NCI-H1105 treated with DMSO at 0.1 percent for 48 hours (cell line): Measurements from ENCODE around the gene SH2D6.

Experiments
- DNase-seq: peaks from one replicate; lab custom pipeline; 2025; lab: John Stamatoyannopoulos, UW

Gene SH2D6

DNA sequence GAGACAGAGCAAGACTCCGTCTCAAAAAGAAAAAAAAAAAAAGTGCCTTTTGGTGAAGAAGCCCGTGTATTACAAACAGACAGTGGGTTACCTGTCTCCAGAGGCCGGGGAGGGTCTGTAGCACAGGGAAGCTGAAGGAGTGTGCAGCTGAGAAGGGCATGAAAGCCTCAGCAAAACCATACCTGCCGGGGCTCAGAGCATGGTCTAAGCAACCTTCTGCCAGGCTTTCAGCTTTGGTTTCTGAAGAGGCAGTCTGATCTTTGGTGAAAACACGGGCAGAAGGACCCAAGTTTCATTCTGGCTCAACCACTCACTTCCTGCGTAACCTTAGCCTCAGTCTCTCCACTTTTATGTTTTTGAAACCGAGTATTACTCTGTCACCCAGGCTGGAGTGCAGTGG is 21.5 kb downstream of the SH2D6 start:
- DNase-seq: no peak

DNA sequence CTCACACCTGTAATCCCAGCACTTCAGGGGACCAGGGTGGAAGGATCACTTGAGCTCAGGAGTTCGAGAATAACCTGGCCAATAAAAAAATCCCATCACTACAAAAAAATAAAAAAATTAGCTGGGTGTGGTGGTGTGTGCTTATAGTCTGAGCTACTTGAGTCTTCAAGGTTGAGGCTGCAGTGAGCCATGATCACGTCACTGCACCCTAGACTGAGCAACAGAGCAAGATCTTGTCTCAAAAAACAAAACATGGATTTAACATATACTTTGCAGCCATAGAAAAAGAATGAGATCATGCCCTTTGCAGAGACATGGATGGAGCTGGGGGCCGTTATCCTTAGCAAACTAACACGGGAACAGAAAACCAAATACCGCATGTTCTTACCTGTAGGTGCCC is 22.2 kb downstream of the SH2D6 start:
- no peak for DNase-seq

DNA sequence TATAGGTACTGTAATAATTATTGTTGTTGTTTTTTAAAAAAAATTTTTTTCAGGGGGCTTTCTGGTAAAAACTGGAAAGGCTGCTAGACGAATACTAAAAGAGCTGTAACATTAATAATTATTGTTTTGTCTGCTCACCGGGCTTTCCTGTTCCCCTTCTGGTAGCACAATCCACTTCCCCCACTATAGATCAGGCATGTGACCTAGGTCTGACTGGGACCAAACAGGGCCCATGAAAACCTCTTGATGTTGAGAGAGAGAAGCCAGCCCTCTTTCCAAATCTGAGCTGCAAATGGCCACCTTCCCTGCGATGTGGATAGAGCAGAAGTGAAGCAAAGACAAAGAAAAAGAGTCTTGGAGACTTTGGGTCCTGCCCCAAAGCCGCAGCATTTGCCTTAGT is 23.4 kb downstream of the SH2D6 start:
- no peak for DNase-seq

DNA sequence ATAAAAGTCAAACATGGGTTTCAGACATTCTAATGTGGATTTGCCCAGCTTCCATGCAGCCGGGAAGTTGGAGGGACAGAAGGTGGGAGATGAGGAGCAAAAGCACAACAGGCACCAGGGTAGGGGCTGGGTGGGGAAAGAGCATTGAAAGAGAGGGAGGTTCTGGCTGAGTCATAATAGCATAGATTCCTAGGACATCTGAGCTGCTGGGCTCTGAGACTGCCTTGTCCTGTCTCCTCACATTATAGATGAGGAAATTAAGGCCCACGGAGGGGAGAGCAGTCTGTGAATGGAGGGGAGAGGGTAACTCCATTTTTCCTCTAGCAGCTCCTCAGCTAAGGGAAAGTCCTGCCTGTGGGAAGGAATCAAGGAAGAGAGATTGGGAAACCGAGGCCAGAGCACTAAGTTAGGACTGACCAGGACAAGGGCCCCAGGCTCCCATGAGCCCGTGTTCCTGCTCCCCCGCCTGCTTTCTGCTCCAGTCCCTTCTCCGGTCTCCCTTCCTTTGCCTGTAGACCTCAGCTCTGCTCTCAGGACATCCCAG is 26.2 kb downstream of the SH2D6 start:
- no peak for DNase-seq

DNA sequence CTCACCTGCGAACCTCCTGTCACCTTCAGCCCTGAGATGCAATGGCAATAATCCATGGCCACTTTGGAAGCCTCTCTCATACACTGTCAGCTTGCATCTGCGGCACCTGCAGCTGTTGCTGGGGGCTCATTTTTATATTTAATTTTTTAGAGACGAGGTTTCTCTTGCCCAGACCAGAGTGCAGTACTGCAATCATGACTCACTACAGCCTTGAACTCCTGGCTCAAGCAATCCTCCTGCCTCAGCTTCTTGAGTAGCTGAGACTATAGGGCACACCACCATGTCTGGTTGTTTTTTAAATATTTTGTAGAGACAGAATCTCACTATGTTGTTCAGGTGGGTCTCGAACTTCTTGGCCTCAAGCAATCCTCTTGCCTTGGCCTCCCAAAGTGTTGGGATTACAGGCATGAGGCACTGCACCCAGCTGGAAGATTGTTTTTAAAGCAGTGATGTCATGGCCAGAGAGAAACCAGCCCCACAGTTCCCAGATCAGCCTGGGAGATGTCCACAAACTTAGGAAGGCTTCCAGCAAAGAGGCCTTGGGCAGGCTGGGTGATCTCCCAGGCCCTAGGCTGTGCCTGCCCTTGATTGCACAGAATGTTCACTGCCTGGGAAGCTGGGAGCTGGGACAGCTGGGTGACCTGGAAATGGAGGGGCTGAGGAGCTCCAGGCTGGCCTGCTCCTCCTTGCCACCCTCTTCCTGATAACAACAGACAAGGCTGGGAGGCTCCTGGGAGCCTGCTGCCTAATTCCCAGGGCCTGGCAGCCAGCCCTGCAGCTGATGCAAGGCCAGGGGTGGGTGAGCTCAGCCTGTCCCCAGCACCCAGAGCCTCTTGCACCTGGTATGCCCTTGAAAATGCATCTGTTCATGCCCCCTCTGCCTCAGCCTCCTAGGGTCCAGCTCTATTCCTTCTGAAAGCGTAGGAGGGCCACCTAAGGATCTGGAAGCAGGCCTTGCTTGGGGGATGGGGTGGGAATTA is 27.1 kb downstream of the SH2D6 start:
- DNase-seq: no peak

DNA sequence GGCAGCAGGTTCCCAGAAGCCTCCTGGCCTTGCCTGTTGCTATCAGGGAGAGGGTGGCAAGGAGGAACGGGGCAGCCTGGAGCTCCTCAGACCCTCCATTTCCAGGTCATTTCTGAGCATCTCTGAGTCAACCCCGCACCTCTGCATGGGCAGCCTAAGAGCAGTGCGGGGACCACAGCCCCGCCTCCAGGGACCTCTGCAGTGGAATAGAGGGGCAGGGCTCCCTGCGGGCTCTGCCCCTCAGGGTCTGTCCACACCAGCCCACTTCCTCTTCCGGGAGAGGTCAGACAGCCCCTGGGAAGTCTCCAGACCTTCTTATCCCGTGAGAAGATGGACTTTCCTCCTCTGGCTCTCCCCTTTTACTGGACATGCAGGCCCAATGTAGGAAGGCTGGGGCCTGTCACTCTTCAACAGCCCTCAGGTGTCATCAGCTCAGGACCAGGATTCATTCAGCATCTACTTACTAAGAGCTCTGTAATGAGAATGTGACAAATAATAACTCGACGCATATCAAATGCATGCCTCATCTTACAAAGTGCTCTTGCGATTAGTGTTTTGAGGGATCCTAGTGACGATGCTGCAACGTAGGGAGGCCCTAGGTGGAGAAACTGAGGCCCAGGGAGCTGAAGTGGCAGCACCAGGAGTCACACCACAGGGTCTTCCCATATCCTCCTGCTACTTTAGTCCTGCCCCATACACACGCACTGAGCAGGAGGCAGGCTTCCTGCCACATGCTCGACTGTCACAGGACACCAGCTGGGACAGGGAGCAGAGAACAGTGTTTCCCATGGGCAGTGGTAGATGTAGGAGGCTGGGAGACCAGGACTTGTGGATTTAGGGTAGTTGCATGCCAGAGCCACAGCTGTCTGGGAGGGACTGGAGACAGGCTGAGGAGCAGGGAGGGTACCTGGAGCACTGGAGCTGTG is 28.0 kb downstream of the SH2D6 start:
- DNase-seq: no peak

DNA sequence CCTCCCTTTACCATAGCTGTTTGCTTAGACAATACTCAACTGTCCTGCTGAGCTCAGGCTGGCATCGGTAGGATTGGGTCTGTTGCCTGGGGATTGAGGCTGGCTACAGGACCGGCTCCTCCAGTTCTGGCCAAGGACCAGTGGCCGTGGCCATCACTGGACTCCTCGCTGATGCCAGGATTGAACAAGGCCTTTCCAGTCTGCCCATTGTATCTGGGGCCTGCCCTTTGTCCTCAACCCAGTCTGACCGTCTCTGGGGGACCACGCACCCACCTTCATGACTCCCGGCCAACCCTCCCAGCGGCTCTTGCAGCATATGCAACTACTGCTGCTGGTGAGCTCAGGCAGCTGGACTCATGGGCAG is 28.7 kb downstream of the SH2D6 start:
- no peak for DNase-seq

DNA sequence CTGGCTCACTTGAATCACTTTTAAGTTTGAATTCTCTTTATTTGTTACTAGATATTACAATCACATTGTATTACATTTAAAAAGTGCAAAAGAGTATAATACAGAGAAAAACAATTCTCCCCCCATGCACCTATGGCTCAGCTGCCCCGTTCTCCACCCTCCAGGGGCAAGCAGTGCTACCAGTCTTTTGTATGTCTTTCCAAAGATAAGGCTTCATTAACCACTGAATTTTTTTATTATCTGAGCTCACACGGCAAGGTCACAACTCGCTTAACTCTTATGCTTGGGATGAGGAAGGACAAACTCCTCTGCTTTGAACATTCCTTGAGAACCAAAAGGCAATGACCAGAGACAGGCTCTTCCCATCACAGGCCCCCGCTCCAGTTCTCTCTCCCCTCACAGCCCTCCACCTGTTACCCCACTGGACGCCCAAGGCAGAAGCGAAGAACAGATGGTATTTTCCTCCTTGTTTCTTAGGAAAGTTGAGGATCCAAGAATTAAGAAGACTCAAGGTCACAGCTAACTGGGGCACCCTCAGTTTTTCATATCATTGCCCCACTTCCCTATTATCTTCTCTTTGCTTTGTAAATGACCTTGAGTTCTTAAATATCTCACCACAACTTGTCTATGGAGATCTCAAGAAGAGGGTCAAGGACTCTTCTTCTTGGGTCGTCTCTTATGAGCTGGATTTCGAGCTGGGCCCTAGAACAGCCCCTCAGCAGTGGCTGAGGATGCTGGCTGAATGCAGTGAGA is 30.1 kb downstream of the SH2D6 start:
- DNase-seq: no peak

DNA sequence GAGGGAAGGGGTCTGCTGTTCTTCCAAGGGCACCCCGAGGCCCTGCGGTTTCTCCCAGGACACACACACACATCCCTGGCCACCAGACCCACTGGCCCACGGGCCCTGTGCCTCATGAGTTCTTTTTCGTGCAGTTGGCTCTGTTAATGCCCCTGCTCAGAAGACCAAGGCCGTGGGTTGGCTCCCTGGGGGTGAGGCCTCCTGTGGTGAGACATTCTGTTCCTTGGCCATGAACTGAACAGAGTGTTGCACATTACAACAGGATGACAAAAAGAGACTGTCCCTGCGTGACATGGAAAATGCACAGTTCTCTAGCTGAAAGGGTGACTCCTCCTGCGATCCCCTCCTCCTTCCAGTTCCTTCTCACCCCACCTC is 30.7 kb downstream of the SH2D6 start:
- no peak for DNase-seq

DNA sequence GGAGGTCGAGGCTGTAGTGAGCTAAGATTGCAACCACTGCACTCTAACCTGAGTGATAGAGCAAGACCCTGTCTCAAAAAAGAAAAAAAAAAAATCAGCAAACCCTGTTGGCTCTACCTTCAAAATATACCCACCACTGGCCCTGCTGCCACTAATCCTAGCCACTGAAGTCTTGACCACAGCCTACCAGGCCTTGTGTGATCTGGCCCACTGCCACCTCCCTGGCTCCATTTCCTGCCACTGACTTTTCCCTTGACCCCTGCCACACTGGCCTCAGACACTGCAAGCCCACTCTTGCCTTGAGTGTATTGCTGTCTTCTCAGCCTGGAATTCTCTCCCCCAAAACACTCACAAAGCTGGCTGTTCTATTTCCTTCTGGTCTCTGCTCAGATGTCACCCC is 33.7 kb downstream of the SH2D6 start:
- no peak for DNase-seq

DNA sequence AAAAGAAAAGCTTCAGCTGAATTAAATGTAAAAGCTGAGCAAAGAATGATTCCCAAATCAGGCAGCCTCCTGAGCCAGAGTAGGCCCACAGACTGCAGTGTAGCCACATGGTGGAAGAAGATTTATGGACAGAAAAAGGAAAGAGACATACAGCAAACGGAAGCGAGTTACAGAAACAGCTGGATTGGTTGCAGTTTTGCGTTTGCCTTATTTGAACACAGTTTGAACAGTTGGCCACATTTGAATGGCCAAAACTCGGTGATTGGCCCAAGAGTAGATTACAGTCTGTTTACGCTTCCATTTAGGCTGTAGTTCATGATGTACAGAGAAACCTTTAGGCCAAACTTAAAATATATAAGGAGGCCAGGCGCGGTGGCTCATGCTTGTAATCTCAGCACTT is 35.1 kb downstream of the SH2D6 start:
- DNase-seq: no peak

DNA sequence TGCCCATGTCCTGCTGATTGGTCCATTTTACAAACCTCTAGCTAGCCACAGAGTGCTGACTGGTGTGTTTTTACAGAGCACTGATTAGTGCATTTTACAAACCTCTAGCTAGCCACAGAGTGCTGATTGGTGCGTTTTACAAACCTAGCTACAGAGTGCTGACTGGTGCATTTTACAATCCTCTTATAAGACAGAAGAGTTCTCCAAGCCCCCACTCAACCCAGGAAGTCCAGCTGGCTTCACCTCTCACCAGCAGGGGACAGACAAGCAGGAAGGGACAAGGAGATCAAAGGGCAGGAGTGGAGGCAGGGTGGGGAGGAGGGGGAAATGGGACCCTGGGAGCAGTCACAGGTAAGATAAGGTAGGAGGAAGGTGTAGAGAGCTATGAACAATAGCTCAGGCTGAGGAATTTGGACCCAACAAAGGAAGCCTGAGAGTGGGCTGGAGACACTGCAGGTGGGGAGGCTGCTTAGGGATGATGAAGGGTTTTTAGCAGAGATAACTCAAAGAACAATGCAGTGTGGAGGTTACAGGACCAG is 37.1 kb downstream of the SH2D6 start:
- DNase-seq: no peak

DNA sequence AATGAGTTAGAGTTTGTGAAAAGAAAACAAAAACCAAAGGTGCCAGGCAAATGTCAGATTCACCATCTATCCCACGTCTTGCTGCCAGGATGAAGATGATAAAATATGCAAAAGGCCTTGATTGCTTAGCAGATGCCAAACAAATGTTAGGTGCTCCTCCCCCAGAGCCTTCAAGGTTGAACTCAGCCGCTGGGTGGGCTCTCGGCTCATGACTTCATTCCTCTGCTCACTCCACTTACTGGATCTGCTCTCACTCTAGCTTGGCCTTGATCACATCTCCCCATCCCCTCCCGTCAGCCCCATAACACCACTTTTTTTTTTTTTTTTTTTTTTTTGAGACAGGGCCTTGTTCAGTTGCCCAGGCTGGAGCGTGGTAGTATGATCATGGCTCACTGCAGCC is 38.5 kb downstream of the SH2D6 start:
- DNase-seq: no peak

DNA sequence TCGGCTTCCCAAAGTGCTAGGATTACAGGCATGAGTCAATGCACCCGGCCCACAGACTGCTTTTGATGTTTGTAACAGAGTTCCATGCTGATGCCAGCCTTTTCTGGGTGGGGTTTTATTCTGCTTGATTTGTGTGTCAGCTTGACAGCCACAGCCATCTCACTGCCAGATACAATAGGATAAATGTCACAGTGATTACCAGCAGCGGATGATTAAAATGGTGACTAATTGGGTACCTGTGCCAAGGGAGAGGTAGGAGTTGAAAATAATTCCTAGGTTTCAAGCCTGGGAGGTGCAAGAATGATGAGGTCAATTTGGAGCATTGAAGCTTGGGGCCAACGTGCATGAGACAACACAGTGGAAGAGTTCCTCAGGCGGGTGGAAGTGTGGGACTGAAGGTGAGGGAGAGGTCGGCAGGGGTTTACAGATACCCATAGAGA is 39.4 kb downstream of the SH2D6 start:
- no peak for DNase-seq

DNA sequence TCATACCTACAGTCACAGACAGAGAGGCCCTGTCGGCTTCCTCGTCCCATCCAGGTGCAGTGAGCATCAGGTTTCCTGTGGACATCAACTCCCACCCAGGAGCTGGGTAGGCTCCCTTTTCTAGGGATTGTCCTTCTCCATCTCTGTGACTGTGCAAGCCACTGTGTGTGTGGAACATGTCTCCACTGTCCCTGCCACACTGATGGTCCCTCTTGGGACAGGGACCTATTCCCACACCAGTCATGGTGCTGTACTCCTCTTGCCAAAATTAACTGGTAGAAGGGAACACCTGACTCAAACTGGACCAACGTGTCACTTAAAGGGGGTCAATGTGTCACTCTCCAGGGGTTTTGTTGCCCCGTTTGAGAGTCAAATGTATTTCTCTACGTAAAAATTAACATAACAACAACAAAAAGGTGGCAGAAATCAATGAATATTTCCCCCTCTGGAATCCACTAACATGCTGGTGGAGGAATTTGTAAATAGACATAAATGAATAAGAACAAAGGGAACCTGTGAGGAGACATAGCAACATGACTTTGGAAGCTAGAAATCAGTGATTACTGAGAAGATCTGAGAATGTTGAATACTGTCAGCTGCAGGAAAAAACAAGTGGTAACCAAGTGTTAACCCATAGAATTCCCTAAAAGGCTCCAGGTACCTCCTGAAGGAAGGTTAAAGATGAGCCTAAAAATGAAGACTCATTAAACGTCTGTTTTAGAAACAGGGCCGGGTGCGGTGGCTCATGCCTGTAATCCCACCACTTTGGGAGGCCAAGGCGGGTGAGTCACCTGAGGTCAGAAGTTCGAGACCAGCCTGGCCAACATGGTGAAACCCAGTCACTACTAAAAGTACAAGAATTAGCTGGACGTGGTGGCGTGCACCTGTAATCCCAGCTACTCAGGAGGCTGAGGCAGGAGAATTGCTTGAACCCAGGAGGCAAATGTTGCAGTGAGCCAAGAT is 40.4 kb downstream of the SH2D6 start:
- no peak for DNase-seq

DNA sequence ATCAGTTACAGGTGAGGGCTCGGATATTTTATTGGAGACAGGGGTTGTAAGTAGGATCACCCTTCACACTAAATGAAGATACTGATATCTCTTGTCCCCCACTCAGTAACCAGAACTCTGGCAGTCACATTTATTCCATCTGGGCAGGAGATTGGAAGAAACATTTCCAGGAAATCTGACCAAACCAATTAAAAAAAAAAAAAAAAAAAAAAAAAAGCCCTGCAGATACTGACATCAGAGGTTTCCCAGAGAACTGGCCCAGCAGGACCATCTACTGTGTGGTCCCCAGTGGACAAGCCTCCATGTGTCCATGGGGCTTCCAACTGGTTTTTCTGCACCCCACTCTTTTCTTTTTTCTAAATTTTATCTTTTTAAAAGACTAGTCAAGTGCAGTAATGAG is 41.3 kb downstream of the SH2D6 start:
- DNase-seq: no peak

DNA sequence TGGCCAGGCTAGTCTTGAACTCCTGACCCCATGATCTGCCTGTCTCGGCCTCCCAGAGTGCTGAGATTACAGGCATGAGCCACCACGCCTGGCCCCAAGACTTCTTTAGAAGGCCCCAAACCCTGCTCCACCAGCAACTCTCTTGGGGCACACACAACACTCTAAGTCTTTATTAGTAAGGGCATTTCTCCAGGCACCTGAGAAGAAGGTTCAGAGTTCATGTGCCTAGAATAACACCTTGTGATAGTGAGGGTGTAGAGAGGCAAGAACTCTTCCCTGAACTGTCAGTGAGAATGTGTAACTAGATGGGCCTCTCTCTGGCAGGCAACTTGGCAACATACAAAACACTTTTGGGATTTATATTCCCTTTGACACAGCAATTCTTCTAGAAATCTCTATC is 43.8 kb downstream of the SH2D6 start:
- no peak for DNase-seq

DNA sequence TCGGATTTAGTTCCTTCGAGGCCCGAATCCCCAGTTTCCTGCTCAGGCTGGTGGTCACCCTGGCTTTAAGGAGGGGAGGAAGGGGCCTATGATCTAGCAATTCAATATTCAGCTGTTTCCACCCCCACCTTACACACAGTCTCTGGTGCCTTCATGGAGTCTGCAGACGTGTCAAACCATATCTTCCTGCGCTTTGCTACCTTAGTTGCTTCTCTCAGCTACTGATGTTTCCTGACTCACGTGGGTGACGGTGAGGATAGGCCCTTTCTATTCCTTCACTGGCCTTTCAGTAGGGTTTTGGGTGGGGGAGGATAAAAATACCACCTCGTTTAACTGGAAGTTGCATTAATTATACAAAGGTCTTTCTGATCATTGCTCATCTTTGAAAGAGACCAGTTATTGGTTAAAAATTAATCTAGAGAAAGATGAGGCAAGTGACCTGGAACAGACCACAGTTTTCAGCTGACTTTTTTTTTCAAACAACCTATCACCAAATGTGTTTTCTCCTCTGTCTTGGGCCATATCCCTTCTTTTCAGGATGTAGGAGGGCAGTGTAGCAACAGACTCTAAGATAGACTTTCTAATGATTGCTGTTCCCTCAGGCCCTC is 49.7 kb downstream of the SH2D6 start:
- DNase-seq: no peak

DNA sequence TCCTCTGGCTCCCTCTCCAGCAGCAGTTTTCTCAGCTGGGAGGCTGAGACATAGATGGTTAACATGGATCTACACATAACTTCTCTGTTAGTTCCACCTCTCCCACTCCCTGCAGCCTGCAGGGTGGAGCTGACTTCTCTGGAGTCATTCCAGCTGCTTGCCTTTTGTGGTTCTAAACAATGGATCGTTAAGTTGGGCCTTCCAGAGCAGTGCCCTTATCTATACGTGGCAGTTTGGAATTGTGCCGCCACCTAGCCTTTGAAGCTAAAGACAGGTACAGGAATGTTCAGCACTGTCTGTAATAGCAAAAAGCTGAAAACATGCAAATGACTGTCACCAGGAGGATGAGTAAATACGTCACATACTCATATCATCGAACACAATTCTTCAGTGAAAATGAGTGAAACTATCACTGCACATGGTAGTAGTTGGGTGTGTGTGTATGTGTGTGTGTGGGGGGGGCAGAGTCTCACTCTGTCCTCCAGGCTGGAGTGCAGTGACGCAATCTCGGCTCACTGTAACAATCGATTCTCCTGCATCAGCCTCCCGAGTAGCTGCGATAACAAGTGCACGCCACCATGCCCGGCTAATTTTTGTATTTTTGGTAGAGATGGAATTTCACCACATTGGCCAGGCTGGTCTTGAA is 50.3 kb downstream of the SH2D6 start:
- peak; percentile 18 for DNase-seq
